ENCODE results near the gene SMC5. TPM values are rescaled to one million over a fixed set of nuclear protein-coding genes. Genes with fewer than 3 reads are reported as not detected.

The SMC5 gene
- total and polyA plus RNA-seq, 2 of the 13 experiments (the other 11 are each of a cell fraction or from before 2014, with no cell fraction given): 7.2 to 26.7 TPM

DNA sequence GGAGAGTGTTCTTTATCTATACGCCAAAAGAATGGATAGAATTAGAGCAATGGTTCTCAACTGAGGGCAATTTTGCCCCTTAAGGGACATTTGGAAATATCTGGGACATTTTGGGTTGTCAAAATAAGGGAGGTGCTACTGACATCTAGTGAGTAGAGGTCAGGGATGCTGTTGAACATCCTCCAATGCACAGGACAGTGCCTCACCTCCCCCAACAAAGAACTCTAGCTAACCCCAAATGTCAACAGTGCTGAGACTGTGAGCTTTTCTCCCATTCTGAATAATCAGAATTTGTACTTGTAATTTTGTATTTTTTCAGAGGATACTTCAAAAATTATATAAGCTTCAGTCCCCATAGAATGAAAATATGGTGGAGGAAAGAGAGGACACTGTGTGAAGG lies 8.6 kb upstream of the SMC5 start:
- CTCF ChIA-PET (ENCODE audit: low intra/inter-chr PET ratio, low total read pairs): no interaction called here
- Histone ChIP-seq H2AFZ (ENCODE audit: low read length) (no peak overlapping the region), H3K4me1 (ENCODE audit: insufficient read depth, low read length) (peaks cover 2% of the 10 kb centered on the region), H4K20me1 (ENCODE audit: insufficient read depth, low read length) (no peaks in the 10 kb centered on the region), H3K4me3 (replicated peaks in 1 of 3; ENCODE audit: insufficient read depth in 1 of 3, low read depth in 2 of 3, low read length in 3 of 3) (no peak overlapping the region), H3K36me3 (replicated peaks in 1 of 2; ENCODE audit: control insufficient read depth in 1 of 2, insufficient read depth in 2 of 2, low read length in 2 of 2) (no peaks in the 10 kb centered on the region), H3K79me2 (ENCODE audit: insufficient read depth, low read length) (peaks cover under 1% of the 10 kb centered on the region), H3K4me2 (ENCODE audit: low read depth, low read length) (no peak overlapping the region), H3K9ac (ENCODE audit: insufficient read depth, low read depth, low read length) (no peak overlapping the region), H3K9me3 (ENCODE audit: low read length) (no peaks in the 10 kb centered on the region), H3K27me3 (ENCODE audit: control insufficient read depth in 1 of 2, insufficient read depth in 2 of 2, low read length in 2 of 2) (no peaks in the 10 kb centered on the region), H3K27ac (ENCODE audit: extremely low read length, insufficient read depth, low read length) (no peak overlapping the region)
- DNase-seq (ENCODE audit: low spot score) (no peak), FAIRE-seq (no peak), ATAC-seq (no peak)
- WGBS (ENCODE audit: low lambda C conversion rate): 98% methylated on average over 1 of the region's 1 CpG
- intact Hi-C loops (cut with micrococcal nuclease; ENCODE audit: unreplicated experiment): no loop called here
- TF ChIP-seq PAWR (CRISPR knock-in tag; IDR thresholded peaks at IDR 0.05; ENCODE audit: borderline replicate concordance) (no peak), ZBTB42 (CRISPR knock-in tag; IDR thresholded peaks at IDR 0.05) (no peak), ZBTB38 (CRISPR knock-in tag; IDR thresholded peaks at IDR 0.05) (no peak), SMAD3 (CRISPR knock-in tag; IDR thresholded peaks at IDR 0.05) (no peak), ZNF30 (CRISPR knock-in tag; IDR thresholded peaks at IDR 0.05) (no peak)
- TF ChIP-seq, protein P1, sequence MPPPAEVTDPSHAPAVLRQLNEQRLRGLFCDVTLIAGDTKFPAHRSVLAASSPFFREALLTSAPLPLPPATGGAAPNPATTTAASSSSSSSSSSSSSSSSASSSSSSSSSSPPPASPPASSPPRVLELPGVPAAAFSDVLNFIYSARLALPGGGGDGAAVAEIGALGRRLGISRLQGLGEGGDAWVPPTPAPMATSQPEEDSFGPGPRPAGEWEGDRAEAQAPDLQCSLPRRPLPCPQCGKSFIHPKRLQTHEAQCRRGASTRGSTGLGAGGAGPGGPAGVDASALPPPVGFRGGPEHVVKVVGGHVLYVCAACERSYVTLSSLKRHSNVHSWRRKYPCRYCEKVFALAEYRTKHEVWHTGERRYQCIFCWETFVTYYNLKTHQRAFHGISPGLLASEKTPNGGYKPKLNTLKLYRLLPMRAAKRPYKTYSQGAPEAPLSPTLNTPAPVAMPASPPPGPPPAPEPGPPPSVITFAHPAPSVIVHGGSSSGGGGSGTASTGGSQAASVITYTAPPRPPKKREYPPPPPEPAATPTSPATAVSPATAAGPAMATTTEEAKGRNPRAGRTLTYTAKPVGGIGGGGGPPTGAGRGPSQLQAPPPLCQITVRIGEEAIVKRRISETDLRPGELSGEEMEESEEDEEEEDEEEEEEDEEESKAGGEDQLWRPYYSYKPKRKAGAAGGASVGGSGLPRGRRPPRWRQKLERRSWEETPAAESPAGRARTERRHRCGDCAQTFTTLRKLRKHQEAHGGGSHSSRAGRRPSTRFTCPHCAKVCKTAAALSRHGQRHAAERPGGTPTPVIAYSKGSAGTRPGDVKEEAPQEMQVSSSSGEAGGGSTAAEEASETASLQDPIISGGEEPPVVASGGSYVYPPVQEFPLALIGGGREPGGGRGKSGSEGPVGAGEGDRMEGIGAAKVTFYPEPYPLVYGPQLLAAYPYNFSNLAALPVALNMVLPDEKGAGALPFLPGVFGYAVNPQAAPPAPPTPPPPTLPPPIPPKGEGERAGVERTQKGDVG (CRISPR knock-in tag; IDR thresholded peaks at IDR 0.05; ENCODE audit: borderline replicate concordance): no peak
- in situ Hi-C loops (cut with HindIII; ENCODE audit: extremely low pct_ligation_motif_present, low pct_unique_long_range_greater_than_20kb): no loop called here
- no TSS peak for BruUV-seq (replicated peaks)
- POLR2A ChIA-PET: no interaction called here

All from HepG2 (cell line).